Natural killer cell (primary cell): ENCODE data around the gene PSEN2. TPM values are rescaled to one million over a fixed set of nuclear protein-coding genes. Genes with fewer than 3 reads are reported as not detected.

Source experiments
- ATAC-seq, 3 donors: fragments of 150-1000 bp in 2 of 3; fragments of 200-7000 bp in 1 of 3; cut with Tn5 transposase; 1 replicate in 1 of 3; 2 replicates in 2 of 3; pipeline ENCODE4 v1.10.0; 2021; ENCODE audit warnings: mild to moderate bottlenecking in 2 of 3, moderate library complexity in 2 of 3
- DNase-seq, 2 donors: peaks; one replicate each; pipeline versions ENCODE4 v3.0.0 to v3.0.0-alpha.2; 2013 to 2021; ENCODE audit warnings: mixed read lengths in 1 of 2
- H3K27ac ChIP-seq: one replicate; pipeline ENCODE4 v1.5.1; 2013; ENCODE audit warnings: mild to moderate bottlenecking, low read length
- H3K27me3 ChIP-seq: one replicate; pipeline ENCODE4 v1.6.1; 2013; ENCODE audit warnings: low read length; ENCODE audit not compliant: control insufficient read depth, insufficient read depth
- H3K36me3 ChIP-seq: one replicate; pipeline ENCODE4 v1.6.1; 2013; ENCODE audit warnings: low read length; ENCODE audit not compliant: control insufficient read depth, insufficient read depth
- H3K4me1 ChIP-seq: one replicate; pipeline ENCODE4 v1.6.1; 2013; ENCODE audit warnings: low read length; ENCODE audit not compliant: control insufficient read depth, insufficient read depth
- H3K4me3 ChIP-seq: one replicate; pipeline ENCODE4 v1.5.1; 2013; ENCODE audit warnings: low read length
- H3K9me3 ChIP-seq: one replicate; pipeline ENCODE4 v1.6.1; 2013; ENCODE audit warnings: low read length; ENCODE audit not compliant: control insufficient read depth, insufficient read depth
- H3K27ac Mint-ChIP-seq, 2 donors: one replicate each; pipeline ENCODE4 v1.8.0; 2022; ENCODE audit warnings: mild to moderate bottlenecking in 2 of 2, mixed read lengths in 2 of 2, moderate library complexity in 1 of 2
- H3K27me3 Mint-ChIP-seq, 2 donors: one replicate each; pipeline ENCODE4 v1.8.0; 2022; ENCODE audit warnings: low read depth in 2 of 2, mixed read lengths in 2 of 2
- H3K36me3 Mint-ChIP-seq: one replicate; pipeline ENCODE4 v1.8.0; 2022; ENCODE audit warnings: mixed read lengths
- H3K4me1 Mint-ChIP-seq, 2 donors: one replicate each; pipeline ENCODE4 v1.8.0; 2022; ENCODE audit warnings: mixed read lengths in 2 of 2
- H3K4me3 Mint-ChIP-seq: one replicate; pipeline ENCODE4 v1.8.0; 2022; ENCODE audit warnings: mild to moderate bottlenecking, moderate library complexity, mixed read lengths
- H3K9me3 Mint-ChIP-seq, 2 donors: one replicate each; pipeline ENCODE4 v1.8.0; 2022; ENCODE audit warnings: mixed read lengths in 2 of 2
- CTCF ChIP-seq: fragments of 200-600 bp; IDR thresholded peaks from one replicate; pipeline ENCODE4 v1.8.0; 2022; ENCODE audit warnings: antibody characterized with exemption
- WGBS: methylation state at CpG from one replicate; pipeline ENCODE4 v1.1.7; 2013; ENCODE audit warnings: missing lambda C conversion rate; ENCODE audit not compliant: insufficient coverage; 5-methylcytosine and 5-hydroxymethylcytosine counted together
- intact Hi-C: fragments of 100-400 bp; cut with micrococcal nuclease; formaldehyde crosslinking; loops from one replicate; pipeline ENCODE4 v1.14.2; 2022
- total RNA-seq, 4 donors: library from RNA; stranded (reverse); fragments of 120-200 nt in 1 of 4; gene quantifications; one replicate each; pipeline versions ENCODE4 v1.2.3 to v1.2.4, GENCODE V29; 2013 to 2022

The PSEN2 gene
- total RNA-seq, 3 donors from 2014 or later (not counting 1 experiment from before 2014, with no cell fraction given), result 12.6 to 22.8 (median 14.9) TPM

GRCh38 chr1:226826479-226827261 lies 43.7 kb upstream of the PSEN2 start:
- Mint-ChIP-seq H3K4me1 (peaks cover 8 to 14% of the 10 kb centered on the region in 2 donors), H3K9me3 (no peaks in the 10 kb centered on the region), H3K4me3 (peak overlapping the region; percentile 45), H3K27me3 (no peaks in the 10 kb centered on the region), H3K27ac (peak overlapping the region; percentile 84), H3K36me3 (no peaks in the 10 kb centered on the region)
- ATAC-seq, result no peak
- Histone ChIP-seq H3K27me3 (no peaks in the 10 kb centered on the region), H3K36me3 (no peaks in the 10 kb centered on the region), H3K4me3 (no peak overlapping the region), H3K4me1 (peaks cover 12% of the 10 kb centered on the region), H3K9me3 (no peaks in the 10 kb centered on the region), H3K27ac (no peak overlapping the region)
- intact Hi-C loops, result loop anchor here (5.0 to 10.0 kb wide), 3 partner anchors 92 to 279 kb away; partner anchors contain the start of genes ITPKB and STUM
- TF ChIP-seq CTCF, result no peak
- 97% methylated on average over 18 of the region's 19 CpGs for WGBS
- peak in 1 of 2 donors; percentile 14 for DNase-seq

- H3K4me1 ChIP-seq, result peaks cover 12% of the 10 kb centered on the region
- H3K27me3 ChIP-seq, result no peaks in the 10 kb centered on the region
- DNase-seq (peak in 1 of 2 donors; percentile 35), ATAC-seq (no peak)
- H3K27ac ChIP-seq, result peak overlapping the region; percentile 36
- Mint-ChIP-seq H3K4me1 (peaks cover 8 to 14% of the 10 kb centered on the region in 2 donors), H3K4me3 (peak overlapping the region; percentile 59), H3K36me3 (no peaks in the 10 kb centered on the region), H3K9me3 (no peaks in the 10 kb centered on the region), H3K27ac (peak overlapping the region; percentile 84), H3K27me3 (no peaks in the 10 kb centered on the region)
- WGBS, result 78% methylated on average over 7 of the region's 11 CpGs
- intact Hi-C loops, result loop anchor here (5.0 to 10.0 kb wide), 3 partner anchors 93 to 280 kb away; partner anchors contain the start of genes ITPKB and STUM
- no peaks in the 10 kb centered on the region for H3K9me3 ChIP-seq
- TF ChIP-seq CTCF, result no peak
- no peak overlapping the region for H3K4me3 ChIP-seq
- H3K36me3 ChIP-seq, result no peaks in the 10 kb centered on the region
Measured at GRCh38 chr1:226827458-226827857, 43.0 kb upstream of the PSEN2 start.

GRCh38 chr1:226827968-226828513 lies 42.4 kb upstream of the PSEN2 start:
- DNase-seq (peak; percentile 92 to 97), ATAC-seq (peak; percentile 98 to 100 (median 100))
- 2% methylated on average over 17 of the region's 19 CpGs for WGBS
- peak; percentile 96 for TF ChIP-seq CTCF
- Histone ChIP-seq H3K4me3 (no peak overlapping the region), H3K4me1 (peaks cover 12% of the 10 kb centered on the region), H3K27me3 (no peaks in the 10 kb centered on the region), H3K27ac (peak overlapping the region; percentile 36), H3K9me3 (no peaks in the 10 kb centered on the region), H3K36me3 (no peaks in the 10 kb centered on the region)
- Mint-ChIP-seq H3K27ac (peak overlapping the region; percentile 84), H3K36me3 (no peaks in the 10 kb centered on the region), H3K27me3 (no peaks in the 10 kb centered on the region), H3K9me3 (no peaks in the 10 kb centered on the region), H3K4me3 (peak overlapping the region; percentile 59), H3K4me1 (peaks cover 8 to 14% of the 10 kb centered on the region in 2 donors)
- intact Hi-C loops, result loop anchor here (1.0 to 10.0 kb wide), 6 partner anchors 93 to 281 kb away; partner anchors contain the start of genes ITPKB and STUM
